Natural killer cell (primary cell): Measurements from ENCODE around the gene ATP2A2. TPM values are rescaled to one million over a fixed set of nuclear protein-coding genes. Genes with fewer than 3 reads are reported as not detected.

Source experiments
- ATAC-seq, 3 donors: fragments of 150-1000 bp in 2 of 3; fragments of 200-7000 bp in 1 of 3; cut with Tn5 transposase; 1 replicate in 1 of 3; 2 replicates in 2 of 3; pipeline ENCODE4 v1.10.0; 2021; ENCODE audit warnings: mild to moderate bottlenecking in 2 of 3, moderate library complexity in 2 of 3
- DNase-seq, 2 donors: peaks; one replicate each; pipeline versions ENCODE4 v3.0.0 to v3.0.0-alpha.2; 2013 to 2021; ENCODE audit warnings: mixed read lengths in 1 of 2
- H3K27ac ChIP-seq: one replicate; pipeline ENCODE4 v1.5.1; 2013; ENCODE audit warnings: mild to moderate bottlenecking, low read length
- H3K27me3 ChIP-seq: one replicate; pipeline ENCODE4 v1.6.1; 2013; ENCODE audit warnings: low read length; ENCODE audit not compliant: control insufficient read depth, insufficient read depth
- H3K36me3 ChIP-seq: one replicate; pipeline ENCODE4 v1.6.1; 2013; ENCODE audit warnings: low read length; ENCODE audit not compliant: control insufficient read depth, insufficient read depth
- H3K4me1 ChIP-seq: one replicate; pipeline ENCODE4 v1.6.1; 2013; ENCODE audit warnings: low read length; ENCODE audit not compliant: control insufficient read depth, insufficient read depth
- H3K4me3 ChIP-seq: one replicate; pipeline ENCODE4 v1.5.1; 2013; ENCODE audit warnings: low read length
- H3K9me3 ChIP-seq: one replicate; pipeline ENCODE4 v1.6.1; 2013; ENCODE audit warnings: low read length; ENCODE audit not compliant: control insufficient read depth, insufficient read depth
- H3K27ac Mint-ChIP-seq, 2 donors: one replicate each; pipeline ENCODE4 v1.8.0; 2022; ENCODE audit warnings: mild to moderate bottlenecking in 2 of 2, mixed read lengths in 2 of 2, moderate library complexity in 1 of 2
- H3K27me3 Mint-ChIP-seq, 2 donors: one replicate each; pipeline ENCODE4 v1.8.0; 2022; ENCODE audit warnings: low read depth in 2 of 2, mixed read lengths in 2 of 2
- H3K36me3 Mint-ChIP-seq: one replicate; pipeline ENCODE4 v1.8.0; 2022; ENCODE audit warnings: mixed read lengths
- H3K4me1 Mint-ChIP-seq, 2 donors: one replicate each; pipeline ENCODE4 v1.8.0; 2022; ENCODE audit warnings: mixed read lengths in 2 of 2
- H3K4me3 Mint-ChIP-seq: one replicate; pipeline ENCODE4 v1.8.0; 2022; ENCODE audit warnings: mild to moderate bottlenecking, moderate library complexity, mixed read lengths
- H3K9me3 Mint-ChIP-seq, 2 donors: one replicate each; pipeline ENCODE4 v1.8.0; 2022; ENCODE audit warnings: mixed read lengths in 2 of 2
- WGBS: methylation state at CpG from one replicate; pipeline ENCODE4 v1.1.7; 2013; ENCODE audit warnings: missing lambda C conversion rate; ENCODE audit not compliant: insufficient coverage; 5-methylcytosine and 5-hydroxymethylcytosine counted together
- intact Hi-C: fragments of 100-400 bp; cut with micrococcal nuclease; formaldehyde crosslinking; loops from one replicate; pipeline ENCODE4 v1.14.2; 2022
- total RNA-seq, 4 donors: library from RNA; stranded (reverse); fragments of 120-200 nt in 1 of 4; gene quantifications; one replicate each; pipeline versions ENCODE4 v1.2.3 to v1.2.4, GENCODE V29; 2013 to 2022
- TF ChIP-seq, protein P1 (sequence below): fragments of 200-600 bp; IDR thresholded peaks from one replicate; pipeline ENCODE4 v1.8.0; 2022; ENCODE audit warnings: antibody characterized with exemption

Gene ATP2A2
- total RNA-seq, 3 donors from 2014 or later (not counting 1 experiment from before 2014, with no cell fraction given) = 118 to 140 (median 123) TPM

DNA sequence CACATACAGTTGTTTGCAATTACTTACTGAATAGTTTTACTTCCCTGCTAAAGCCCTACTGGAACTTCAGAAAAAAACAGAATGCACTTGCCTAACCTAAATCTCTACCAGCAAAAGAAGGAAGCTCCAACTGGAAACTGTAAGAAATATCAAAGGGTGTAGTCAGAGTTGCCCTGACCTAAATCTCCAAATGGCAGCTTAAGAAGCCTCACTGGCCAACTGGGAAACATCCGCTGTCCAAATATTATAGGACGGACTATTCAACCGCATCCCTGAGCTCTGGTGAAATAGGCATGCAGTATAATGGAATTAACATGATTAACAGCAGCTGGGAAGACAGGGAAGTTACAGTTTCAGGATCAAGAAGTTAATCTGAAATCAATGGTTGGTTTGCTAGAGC is 98.2 kb downstream of the ATP2A2 start:
- H3K27ac ChIP-seq = no peak overlapping the region
- H3K27me3 Mint-ChIP-seq = no peaks in the 10 kb centered on the region
- H3K36me3 Mint-ChIP-seq = peaks cover 6% of the 10 kb centered on the region
- WGBS = 98% methylated on average over 3 of the region's 3 CpGs
- DNase-seq = no peak
- H3K4me3 ChIP-seq = no peak overlapping the region
- TF ChIP-seq, protein P1, sequence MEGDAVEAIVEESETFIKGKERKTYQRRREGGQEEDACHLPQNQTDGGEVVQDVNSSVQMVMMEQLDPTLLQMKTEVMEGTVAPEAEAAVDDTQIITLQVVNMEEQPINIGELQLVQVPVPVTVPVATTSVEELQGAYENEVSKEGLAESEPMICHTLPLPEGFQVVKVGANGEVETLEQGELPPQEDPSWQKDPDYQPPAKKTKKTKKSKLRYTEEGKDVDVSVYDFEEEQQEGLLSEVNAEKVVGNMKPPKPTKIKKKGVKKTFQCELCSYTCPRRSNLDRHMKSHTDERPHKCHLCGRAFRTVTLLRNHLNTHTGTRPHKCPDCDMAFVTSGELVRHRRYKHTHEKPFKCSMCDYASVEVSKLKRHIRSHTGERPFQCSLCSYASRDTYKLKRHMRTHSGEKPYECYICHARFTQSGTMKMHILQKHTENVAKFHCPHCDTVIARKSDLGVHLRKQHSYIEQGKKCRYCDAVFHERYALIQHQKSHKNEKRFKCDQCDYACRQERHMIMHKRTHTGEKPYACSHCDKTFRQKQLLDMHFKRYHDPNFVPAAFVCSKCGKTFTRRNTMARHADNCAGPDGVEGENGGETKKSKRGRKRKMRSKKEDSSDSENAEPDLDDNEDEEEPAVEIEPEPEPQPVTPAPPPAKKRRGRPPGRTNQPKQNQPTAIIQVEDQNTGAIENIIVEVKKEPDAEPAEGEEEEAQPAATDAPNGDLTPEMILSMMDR = no peak
- no peaks in the 10 kb centered on the region for H3K27me3 ChIP-seq
- H3K9me3 ChIP-seq = no peaks in the 10 kb centered on the region
- ATAC-seq = no peak
- no peaks in the 10 kb centered on the region for H3K4me1 Mint-ChIP-seq
- H3K4me1 ChIP-seq = no peaks in the 10 kb centered on the region
- H3K27ac Mint-ChIP-seq = no peak overlapping the region
- intact Hi-C loops = no loop called here
- no peaks in the 10 kb centered on the region for H3K9me3 Mint-ChIP-seq
- H3K36me3 ChIP-seq = peaks cover 72% of the 10 kb centered on the region
- H3K4me3 Mint-ChIP-seq = no peak overlapping the region

DNA sequence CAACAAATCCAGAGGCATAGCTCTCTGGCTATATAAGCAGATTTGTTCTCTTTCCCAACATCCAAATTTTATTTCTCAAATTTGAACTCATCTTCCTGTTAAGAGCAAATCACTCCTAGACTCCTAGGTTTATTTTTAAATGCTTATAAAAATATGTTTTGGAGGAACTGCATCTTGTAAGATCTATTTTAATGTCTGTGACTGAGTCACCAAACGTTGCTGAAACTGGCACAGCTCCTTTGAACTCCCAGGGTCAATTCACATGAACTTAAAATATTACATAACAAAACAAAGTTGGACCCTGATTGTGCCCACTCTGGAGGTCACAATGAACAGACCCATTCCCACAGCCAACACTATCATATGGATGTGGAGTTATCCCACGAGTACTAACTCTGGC is 98.6 kb downstream of the ATP2A2 start:
- ATAC-seq (no peak), DNase-seq (no peak)
- Mint-ChIP-seq H3K4me3 (no peak overlapping the region), H3K36me3 (peaks cover 6% of the 10 kb centered on the region), H3K4me1 (no peaks in the 10 kb centered on the region), H3K9me3 (no peaks in the 10 kb centered on the region), H3K27ac (no peak overlapping the region), H3K27me3 (no peaks in the 10 kb centered on the region)
- intact Hi-C loops = no loop called here
- Histone ChIP-seq H3K4me1 (no peaks in the 10 kb centered on the region), H3K36me3 (peaks cover 70% of the 10 kb centered on the region), H3K9me3 (no peaks in the 10 kb centered on the region), H3K4me3 (no peak overlapping the region), H3K27ac (no peak overlapping the region), H3K27me3 (no peaks in the 10 kb centered on the region)
- TF ChIP-seq, protein P1 = no peak
- WGBS = 85% methylated on average over 2 of the region's 2 CpGs

DNA sequence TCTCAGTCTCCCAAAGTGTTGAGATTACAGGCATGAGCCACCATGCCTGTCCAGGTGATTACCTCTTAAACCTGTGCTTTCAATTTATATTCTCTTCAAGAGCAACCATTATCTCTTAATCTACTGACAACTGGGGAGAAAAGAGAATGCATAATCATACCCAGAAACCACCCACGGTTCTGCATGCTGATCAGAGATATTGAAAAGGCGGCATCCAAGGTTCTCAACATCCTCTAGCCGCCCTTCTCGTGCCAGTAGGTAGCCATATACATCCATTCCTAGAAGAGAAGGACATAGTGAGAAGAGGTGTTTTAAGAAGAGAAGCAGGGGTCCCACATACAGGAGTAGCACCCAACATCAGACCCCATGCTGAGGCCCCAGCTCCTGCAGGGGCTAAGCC is 101.6 kb downstream of the ATP2A2 start:
- no peak overlapping the region for H3K27ac Mint-ChIP-seq
- TF ChIP-seq, protein P1 = no peak
- DNase-seq = no peak
- ATAC-seq = no peak
- H3K4me1 Mint-ChIP-seq = peaks cover 0 to 5% of the 10 kb centered on the region in 2 donors
- H3K36me3 ChIP-seq = peaks cover 70% of the 10 kb centered on the region
- no peaks in the 10 kb centered on the region for H3K27me3 ChIP-seq
- H3K9me3 Mint-ChIP-seq = no peaks in the 10 kb centered on the region
- no peaks in the 10 kb centered on the region for H3K9me3 ChIP-seq
- WGBS = 100% methylated on average over 2 of the region's 4 CpGs
- no peak overlapping the region for H3K4me3 Mint-ChIP-seq
- H3K4me1 ChIP-seq = no peaks in the 10 kb centered on the region
- no peaks in the 10 kb centered on the region for H3K27me3 Mint-ChIP-seq
- peaks cover 16% of the 10 kb centered on the region for H3K36me3 Mint-ChIP-seq
- intact Hi-C loops = no loop called here
- no peak overlapping the region for H3K4me3 ChIP-seq
- no peak overlapping the region for H3K27ac ChIP-seq

Other genes starting within 250 kb of the ATP2A2 start
- gene C12orf76, start 232.7 kb upstream of the ATP2A2 start, total RNA-seq = 10 to 100 TPM in 2 of 3 donors, 1 to 10 TPM in 1; 9.9 to 12.1 (median 10.9) TPM
- gene IFT81, start 156.9 kb upstream of the ATP2A2 start, total RNA-seq = 1 to 10 TPM in 1 of 3 donors, under 1 TPM in 2; 0.61 to 1.4 (median 0.80) TPM
- gene ANAPC7, start 122.5 kb downstream of the ATP2A2 start, total RNA-seq = 10 to 100 TPM; 46.5 to 77.0 (median 50.4) TPM
- gene ARPC3, start 169.1 kb downstream of the ATP2A2 start, total RNA-seq = 100 to 1,000 TPM; 298 to 344 (median 311) TPM
- gene GPN3, start 187.0 kb downstream of the ATP2A2 start, total RNA-seq = 10 to 100 TPM in 1 of 3 donors, 1 to 10 TPM in 2; 4.7 to 10.4 (median 6.1) TPM
- gene FAM216A, start 187.6 kb downstream of the ATP2A2 start, total RNA-seq = 1 to 10 TPM; 3.1 to 4.7 (median 3.8) TPM
- gene VPS29, start 220.9 kb downstream of the ATP2A2 start, total RNA-seq = 100 to 1,000 TPM in 1 of 3 donors, 10 to 100 TPM in 2; 94.3 to 115 (median 99.6) TPM
- gene RAD9B, start 221.1 kb downstream of the ATP2A2 start, total RNA-seq = 1 to 10 TPM in 1 of 3 donors, under 1 TPM in 2; 0.18 to 1.8 (median 0.91) TPM